Activated CD8-positive, alpha-beta T cell treated with anti-CD3 and anti-CD28 coated beads, Interleukin-2, amount 10 ng/mL, durations not matched to agents 7 days and 5 days (primary cell): Measurements from ENCODE around the gene RFT1. TPM values are rescaled to one million over a fixed set of nuclear protein-coding genes. Genes with fewer than 3 reads are reported as not detected.

Source experiments
- ATAC-seq: fragments of 150-1000 bp; cut with Tn5 transposase; one replicate; pipeline ENCODE4 v1.10.0; 2021; ENCODE audit warnings: moderate library complexity
- CTCF ChIA-PET: fragments of 350-600 bp; sonication (Branson Sonifier 250); formaldehyde crosslinking; loops from one replicate; lab custom pipeline; 2021; ENCODE audit warnings: antibody characterized with exemption; lab: Charles Lee
- POLR2A ChIA-PET: fragments of 350-600 bp; sonication (Branson Sonifier 250); formaldehyde crosslinking; loops from one replicate; lab custom pipeline; 2021; ENCODE audit warnings: antibody characterized with exemption; lab: Charles Lee
- DNase-seq: peaks from one replicate; pipeline ENCODE4 v3.0.0-alpha.2; 2020
- H3K27ac Mint-ChIP-seq: one replicate; pipeline ENCODE4 v1.8.0; 2021; ENCODE audit warnings: mild to moderate bottlenecking, mixed read lengths
- H3K27me3 Mint-ChIP-seq: one replicate; pipeline ENCODE4 v1.8.0; 2021; ENCODE audit warnings: low read depth, mixed read lengths
- H3K36me3 Mint-ChIP-seq: one replicate; pipeline ENCODE4 v1.8.0; 2021; ENCODE audit warnings: low read depth, mixed read lengths
- H3K4me1 Mint-ChIP-seq: one replicate; pipeline ENCODE4 v1.8.0; 2021; ENCODE audit warnings: low read depth, mixed read lengths
- H3K4me3 Mint-ChIP-seq: one replicate; pipeline ENCODE4 v1.8.0; 2021; ENCODE audit warnings: mild to moderate bottlenecking, mixed read lengths
- H3K9me3 Mint-ChIP-seq: one replicate; pipeline ENCODE4 v1.8.0; 2022; ENCODE audit warnings: mixed read lengths; ENCODE audit not compliant: insufficient read depth
- total RNA-seq, 2 experiments: library from RNA; stranded (reverse); gene quantifications; one replicate each; pipeline ENCODE4 v1.2.3, GENCODE V29; 2021

RFT1 gene, protein sequence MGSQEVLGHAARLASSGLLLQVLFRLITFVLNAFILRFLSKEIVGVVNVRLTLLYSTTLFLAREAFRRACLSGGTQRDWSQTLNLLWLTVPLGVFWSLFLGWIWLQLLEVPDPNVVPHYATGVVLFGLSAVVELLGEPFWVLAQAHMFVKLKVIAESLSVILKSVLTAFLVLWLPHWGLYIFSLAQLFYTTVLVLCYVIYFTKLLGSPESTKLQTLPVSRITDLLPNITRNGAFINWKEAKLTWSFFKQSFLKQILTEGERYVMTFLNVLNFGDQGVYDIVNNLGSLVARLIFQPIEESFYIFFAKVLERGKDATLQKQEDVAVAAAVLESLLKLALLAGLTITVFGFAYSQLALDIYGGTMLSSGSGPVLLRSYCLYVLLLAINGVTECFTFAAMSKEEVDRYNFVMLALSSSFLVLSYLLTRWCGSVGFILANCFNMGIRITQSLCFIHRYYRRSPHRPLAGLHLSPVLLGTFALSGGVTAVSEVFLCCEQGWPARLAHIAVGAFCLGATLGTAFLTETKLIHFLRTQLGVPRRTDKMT
- 10 to 100 TPM; 31.7 to 32.3 TPM for total RNA-seq

DNA sequence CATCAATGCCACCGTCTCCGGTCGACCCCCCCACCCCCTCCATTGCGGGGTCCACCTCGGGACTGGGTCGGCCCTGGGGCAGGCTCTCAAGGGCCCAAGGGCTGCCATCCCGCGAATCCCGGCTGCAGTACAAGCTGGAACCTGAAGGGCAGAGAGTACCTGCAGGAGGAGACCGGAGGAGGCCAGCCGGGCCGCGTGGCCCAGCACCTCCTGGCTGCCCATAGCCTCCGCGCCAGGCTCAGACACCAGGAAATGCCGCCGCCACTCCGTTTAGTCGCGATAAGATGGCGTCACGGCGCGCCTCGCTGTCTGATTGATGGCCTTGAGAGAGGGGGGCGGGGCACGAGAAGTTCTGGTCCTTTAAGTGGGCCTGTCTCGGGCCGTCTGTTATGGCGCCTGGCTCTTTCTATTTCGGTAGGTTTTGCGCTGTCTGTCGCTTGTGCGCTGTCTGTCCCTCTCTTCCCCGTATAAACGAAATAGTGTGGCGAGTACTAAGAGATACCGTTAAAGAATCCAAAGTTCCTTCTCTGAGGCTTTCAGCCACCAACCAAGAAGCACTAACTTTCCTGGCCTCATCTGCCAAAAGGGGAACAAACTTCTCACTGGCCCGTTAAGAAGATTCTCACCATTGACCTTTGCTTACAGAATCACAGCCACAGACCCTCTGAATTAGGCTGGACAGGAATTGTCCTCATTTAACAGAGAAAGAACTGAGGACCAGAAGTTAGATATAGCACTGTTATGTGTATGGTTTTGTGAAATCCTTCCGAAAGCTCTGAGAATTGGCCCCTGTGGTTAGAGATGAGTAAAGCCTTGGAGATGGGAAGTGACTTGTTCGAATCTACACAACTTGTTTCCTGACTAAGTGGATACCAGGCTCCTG, at the start of gene RFT1:
TSS of gene RFT1 (minus strand) at position 257 of the 883 bp plus-strand sequence. CDS start at position 222, 35 bp downstream.
- ChIA-PET CTCF (interaction anchor here (1.9 to 7.4 kb wide), 6 partner anchors 15 to 66 kb away, joined by 9 to 106 read pairs (median 32); no protein-coding TSS in a partner anchor), POLR2A (interaction anchor here (0.9 to 1.8 kb wide), 9 partner anchors 13 to 215 kb away, joined by 3 to 6 read pairs (median 3); no protein-coding TSS in a partner anchor)
- H3K4me3 Mint-ChIP-seq, result peak within 1 kb of the TSS; percentile 82

DNA sequence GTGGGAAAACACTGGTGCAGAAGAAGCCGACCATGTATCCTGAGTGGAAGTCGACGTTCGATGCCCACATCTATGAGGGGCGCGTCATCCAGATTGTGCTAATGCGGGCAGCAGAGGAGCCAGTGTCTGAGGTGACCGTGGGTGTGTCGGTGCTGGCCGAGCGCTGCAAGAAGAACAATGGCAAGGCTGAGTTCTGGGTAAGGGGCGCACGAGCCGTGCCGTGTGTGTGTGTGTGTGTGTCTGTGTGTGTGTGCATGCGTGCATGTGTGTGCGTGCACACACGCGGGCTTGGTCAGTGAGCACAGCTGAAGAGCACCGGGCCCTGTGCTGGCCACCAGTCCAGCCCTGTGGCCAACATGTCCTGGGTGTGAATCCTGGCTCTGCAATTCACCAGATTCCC, 49.3 kb upstream of the RFT1 start:
- POLR2A ChIA-PET, result no interaction called here
- no peaks in the 10 kb centered on the region for H3K4me1 Mint-ChIP-seq
- no peak for DNase-seq
- H3K4me3 Mint-ChIP-seq, result no peak overlapping the region
- H3K9me3 Mint-ChIP-seq, result no peaks in the 10 kb centered on the region
- CTCF ChIA-PET, result no interaction called here
- H3K27me3 Mint-ChIP-seq, result no peaks in the 10 kb centered on the region
- no peak overlapping the region for H3K27ac Mint-ChIP-seq
- H3K36me3 Mint-ChIP-seq, result peaks cover 9% of the 10 kb centered on the region
- ATAC-seq, result no peak

More for the DNA sequence above, at the start of gene RFT1:
- Mint-ChIP-seq H3K4me1 (peaks cover 26% of the 10 kb centered on the region), H3K9me3 (no peaks in the 10 kb centered on the region), H3K27me3 (no peaks in the 10 kb centered on the region), H3K36me3 (peaks cover 6% of the 10 kb centered on the region), H3K27ac (peak within 1 kb of the TSS; percentile 89)
- ATAC-seq (peak; percentile 95), DNase-seq (peak; percentile 99)

DNA sequence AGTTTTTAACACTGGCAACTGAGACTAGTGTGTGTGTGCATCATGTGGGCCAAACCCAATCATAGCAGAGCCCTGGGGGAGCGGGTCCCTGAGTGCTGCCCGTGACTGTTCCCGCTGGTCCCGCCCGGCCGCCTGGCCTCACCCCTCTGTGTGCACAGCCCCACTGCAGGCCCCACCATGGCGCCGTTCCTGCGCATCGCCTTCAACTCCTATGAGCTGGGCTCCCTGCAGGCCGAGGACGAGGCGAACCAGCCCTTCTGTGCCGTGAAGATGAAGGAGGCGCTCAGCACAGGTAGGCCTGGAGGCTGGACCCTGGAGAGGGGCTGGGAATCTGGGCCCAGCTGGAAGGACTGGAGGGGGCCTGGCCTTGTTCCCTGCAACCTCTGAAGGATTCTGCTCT, 48.0 kb upstream of the RFT1 start:
- H3K4me3 Mint-ChIP-seq, result no peak overlapping the region
- no peak overlapping the region for H3K27ac Mint-ChIP-seq
- H3K4me1 Mint-ChIP-seq, result peaks cover 2% of the 10 kb centered on the region
- ChIA-PET POLR2A (no interaction called here), CTCF (interaction anchor here (0.9 kb wide), 1 partner anchor 18 kb away, joined by 3 read pairs; no protein-coding TSS in a partner anchor)
- ATAC-seq (no peak), DNase-seq (no peak)
- H3K27me3 Mint-ChIP-seq, result no peaks in the 10 kb centered on the region
- no peaks in the 10 kb centered on the region for H3K9me3 Mint-ChIP-seq
- H3K36me3 Mint-ChIP-seq, result peaks cover 9% of the 10 kb centered on the region

DNA sequence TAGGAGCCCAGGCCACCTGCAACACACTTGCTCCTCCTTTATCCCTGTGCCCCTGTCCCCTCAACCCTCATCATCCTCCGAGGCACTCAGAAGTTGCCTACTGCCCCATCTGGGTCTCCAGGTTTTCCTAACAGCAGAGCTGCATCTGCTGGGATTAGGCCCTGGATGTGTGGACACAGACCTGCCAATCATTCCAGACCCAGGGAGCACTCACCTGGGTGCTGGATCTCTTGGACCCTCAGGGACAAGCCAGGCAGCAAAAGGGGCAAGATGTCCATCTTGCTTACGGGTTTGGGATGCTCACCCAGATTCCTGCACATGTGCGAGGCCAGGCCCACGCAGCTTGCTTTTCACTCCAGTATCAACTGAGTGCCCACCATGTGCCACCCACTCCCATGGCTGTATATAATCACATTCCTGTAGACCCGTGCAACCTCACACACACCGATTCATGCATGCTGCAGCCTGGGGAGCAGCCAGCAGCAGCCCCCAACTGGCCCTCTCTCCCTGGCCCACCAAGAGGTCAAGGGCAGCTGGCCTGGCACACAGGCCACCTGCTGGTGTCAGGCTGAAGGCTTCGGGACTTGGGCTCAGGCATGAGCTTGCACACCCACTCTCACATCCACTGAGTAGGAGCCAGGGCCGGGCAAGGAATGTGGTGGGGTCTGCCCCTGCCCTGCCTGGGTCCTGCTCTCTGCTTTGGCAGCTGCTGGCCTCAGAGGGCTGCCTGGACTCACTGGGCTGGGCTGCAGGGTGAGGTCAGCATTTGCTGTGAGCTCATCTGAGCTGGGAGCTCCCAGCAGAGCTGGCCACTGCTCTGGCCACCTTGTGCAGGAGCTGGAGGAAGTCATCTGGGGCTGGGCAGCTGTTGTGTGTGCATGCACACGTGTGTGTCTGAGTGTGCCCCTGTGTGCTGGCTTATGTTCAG, 45.6 kb upstream of the RFT1 start:
- H3K36me3 Mint-ChIP-seq, result peaks cover 9% of the 10 kb centered on the region
- H3K4me3 Mint-ChIP-seq, result no peak overlapping the region
- H3K4me1 Mint-ChIP-seq, result peaks cover 19% of the 10 kb centered on the region
- H3K27ac Mint-ChIP-seq, result no peak overlapping the region
- H3K27me3 Mint-ChIP-seq, result no peaks in the 10 kb centered on the region
- no peak for ATAC-seq
- no peaks in the 10 kb centered on the region for H3K9me3 Mint-ChIP-seq
- no peak for DNase-seq
- CTCF ChIA-PET, result interaction anchor here (0.8 kb wide), 1 partner anchor 62 kb away, joined by 3 read pairs; no protein-coding TSS in a partner anchor
- POLR2A ChIA-PET, result no interaction called here

DNA sequence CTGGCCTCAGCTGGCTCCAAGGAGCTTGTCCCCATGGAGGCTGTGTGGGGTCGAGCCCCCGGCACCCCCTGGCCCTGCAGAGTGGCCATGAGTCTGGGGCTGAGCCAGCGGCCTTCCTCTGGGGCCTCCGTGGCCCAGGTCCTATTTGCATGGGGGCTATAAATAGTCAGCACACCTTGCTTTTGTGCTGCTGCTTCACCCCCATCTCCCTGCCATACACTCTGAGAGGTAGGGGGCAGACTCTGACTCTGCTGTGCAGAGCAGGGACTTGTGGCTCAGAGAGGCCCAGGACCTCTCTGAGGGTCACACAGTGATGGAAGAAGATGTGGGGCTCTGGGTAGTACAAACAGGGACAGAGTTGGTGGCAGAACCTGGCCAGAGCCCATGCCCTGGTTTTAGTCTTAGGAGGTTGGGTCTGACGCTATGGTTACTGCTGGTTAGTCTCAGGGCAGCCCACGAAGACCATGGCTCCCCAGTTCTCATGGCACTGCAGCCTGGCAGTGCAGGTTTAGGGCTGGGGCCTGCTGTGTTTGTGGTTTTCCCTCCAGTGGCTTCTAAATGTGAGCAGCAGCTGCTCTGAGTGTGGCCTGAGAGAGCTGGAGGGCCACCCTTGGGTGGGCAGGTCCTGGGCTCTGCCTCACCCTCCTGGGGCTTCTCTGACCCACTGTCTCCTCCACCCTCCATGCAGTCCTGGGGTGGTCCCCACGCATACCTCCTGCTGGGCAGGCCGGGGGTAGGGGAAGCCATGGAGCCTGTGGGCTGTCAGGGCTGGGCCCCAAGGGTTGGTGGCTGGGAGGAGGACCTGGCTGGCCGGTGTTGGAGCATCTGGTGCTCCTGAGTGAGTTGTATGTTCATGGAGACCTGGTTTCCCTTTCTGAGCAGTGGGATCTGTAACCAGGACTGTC, 44.4 kb upstream of the RFT1 start:
- POLR2A ChIA-PET, result no interaction called here

DNA sequence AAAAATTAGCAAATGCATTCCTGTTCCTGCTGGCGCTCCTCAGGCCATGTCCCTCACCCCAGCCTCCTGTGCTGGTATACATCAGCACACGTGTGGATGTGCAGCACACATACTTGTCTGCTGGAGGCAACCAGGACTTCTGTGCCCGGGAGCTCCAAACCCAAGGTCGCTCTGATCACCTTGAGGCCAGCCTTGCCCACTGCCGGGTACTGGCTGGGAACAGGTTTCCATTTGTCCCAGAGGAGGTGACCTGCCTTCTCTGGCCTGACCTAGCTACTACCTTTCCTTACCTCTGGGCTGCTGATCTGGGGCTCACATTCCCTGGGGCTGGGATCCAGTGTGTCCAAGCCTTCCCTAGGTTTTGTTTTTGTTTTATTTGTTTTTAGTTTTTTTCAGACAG, 42.9 kb upstream of the RFT1 start:
- H3K4me1 Mint-ChIP-seq, result peaks cover 46% of the 10 kb centered on the region
- no peak for DNase-seq
- ChIA-PET CTCF (no interaction called here), POLR2A (no interaction called here)
- no peak overlapping the region for H3K4me3 Mint-ChIP-seq
- no peak for ATAC-seq
- H3K27me3 Mint-ChIP-seq, result no peaks in the 10 kb centered on the region
- no peaks in the 10 kb centered on the region for H3K9me3 Mint-ChIP-seq
- no peak overlapping the region for H3K27ac Mint-ChIP-seq
- no peaks in the 10 kb centered on the region for H3K36me3 Mint-ChIP-seq

More for the DNA sequence above, 44.4 kb upstream of the RFT1 start:
- peaks cover 32% of the 10 kb centered on the region for H3K4me1 Mint-ChIP-seq
- no peak overlapping the region for H3K27ac Mint-ChIP-seq
- no peaks in the 10 kb centered on the region for H3K27me3 Mint-ChIP-seq
- CTCF ChIA-PET, result interaction anchor here (1.1 to 1.2 kb wide), 2 partner anchors 14 to 20 kb away, joined by 3 to 5 read pairs; partner anchors contain the start of gene PRKCD
- ATAC-seq (no peak), DNase-seq (no peak)
- H3K4me3 Mint-ChIP-seq, result no peak overlapping the region
- peaks cover 8% of the 10 kb centered on the region for H3K36me3 Mint-ChIP-seq
- H3K9me3 Mint-ChIP-seq, result no peaks in the 10 kb centered on the region

DNA sequence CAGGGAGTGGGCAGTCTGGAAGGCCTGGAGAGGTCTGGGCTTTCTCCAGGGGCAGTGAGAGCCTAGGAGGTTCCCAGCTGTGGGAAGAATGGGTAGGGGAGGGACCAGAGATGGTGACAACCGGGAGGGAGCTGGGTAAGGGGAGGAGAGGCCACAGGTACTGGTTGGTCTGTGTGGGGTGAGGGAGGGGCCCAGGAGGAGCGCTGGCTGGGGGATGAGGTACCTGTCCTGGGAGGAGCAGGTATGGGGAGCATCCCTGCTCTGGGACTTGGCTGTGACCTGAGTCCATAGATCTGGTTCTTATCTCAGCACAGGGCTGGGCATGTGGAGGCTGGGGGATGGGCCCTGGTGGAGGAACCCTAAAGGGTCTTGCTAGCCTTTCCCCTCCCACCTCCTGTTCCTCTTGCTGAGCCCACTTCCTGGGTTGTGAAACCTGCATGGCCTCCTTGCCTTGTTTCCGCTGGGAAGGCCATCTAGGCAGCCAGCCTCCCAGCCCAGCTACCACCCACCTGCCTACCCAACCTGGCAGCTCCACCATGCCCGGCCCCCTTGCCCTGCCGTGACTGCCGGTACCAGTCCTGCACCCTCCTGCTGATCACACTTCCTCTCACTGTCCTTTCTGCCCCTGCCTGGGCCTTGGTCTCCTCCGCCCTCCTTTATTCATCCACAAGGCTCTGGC, 41.7 kb upstream of the RFT1 start:
- ATAC-seq, result no peak
- Mint-ChIP-seq H3K4me3 (no peak overlapping the region), H3K4me1 (peaks cover 47% of the 10 kb centered on the region), H3K27me3 (no peaks in the 10 kb centered on the region), H3K27ac (no peak overlapping the region), H3K36me3 (no peaks in the 10 kb centered on the region), H3K9me3 (no peaks in the 10 kb centered on the region)
- DNase-seq, result no peak
- POLR2A ChIA-PET, result no interaction called here
- CTCF ChIA-PET, result interaction anchor here (1.1 kb wide), 1 partner anchor 24 kb away, joined by 3 read pairs; no protein-coding TSS in a partner anchor

DNA sequence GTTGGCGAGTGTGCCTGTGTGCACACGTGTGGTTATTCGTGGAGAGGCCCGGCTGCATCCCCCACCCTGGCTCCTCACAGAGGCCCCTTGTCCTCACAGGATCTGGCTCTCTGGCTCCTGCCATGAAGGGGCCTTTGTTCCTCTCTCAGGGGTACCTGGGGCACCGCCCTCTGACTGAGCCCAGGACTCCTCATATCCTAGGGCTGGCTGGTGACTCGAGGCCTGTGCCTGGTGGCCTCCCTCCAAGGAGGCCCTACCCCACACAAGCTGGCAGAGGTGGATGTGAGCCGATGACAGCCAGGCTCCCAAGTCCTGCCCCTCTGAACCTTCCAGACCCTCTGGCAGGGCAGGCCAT, 40.8 kb upstream of the RFT1 start:
- DNase-seq, result no peak
- H3K27me3 Mint-ChIP-seq, result no peaks in the 10 kb centered on the region
- CTCF ChIA-PET, result interaction anchor here (2.3 kb wide), 1 partner anchor 56 kb away, joined by 12 read pairs; no protein-coding TSS in a partner anchor
- no peaks in the 10 kb centered on the region for H3K36me3 Mint-ChIP-seq
- POLR2A ChIA-PET, result no interaction called here
- peaks cover 54% of the 10 kb centered on the region for H3K4me1 Mint-ChIP-seq
- no peak for ATAC-seq
- H3K4me3 Mint-ChIP-seq, result no peak overlapping the region
- no peaks in the 10 kb centered on the region for H3K9me3 Mint-ChIP-seq
- H3K27ac Mint-ChIP-seq, result peak overlapping the region; percentile 49

DNA sequence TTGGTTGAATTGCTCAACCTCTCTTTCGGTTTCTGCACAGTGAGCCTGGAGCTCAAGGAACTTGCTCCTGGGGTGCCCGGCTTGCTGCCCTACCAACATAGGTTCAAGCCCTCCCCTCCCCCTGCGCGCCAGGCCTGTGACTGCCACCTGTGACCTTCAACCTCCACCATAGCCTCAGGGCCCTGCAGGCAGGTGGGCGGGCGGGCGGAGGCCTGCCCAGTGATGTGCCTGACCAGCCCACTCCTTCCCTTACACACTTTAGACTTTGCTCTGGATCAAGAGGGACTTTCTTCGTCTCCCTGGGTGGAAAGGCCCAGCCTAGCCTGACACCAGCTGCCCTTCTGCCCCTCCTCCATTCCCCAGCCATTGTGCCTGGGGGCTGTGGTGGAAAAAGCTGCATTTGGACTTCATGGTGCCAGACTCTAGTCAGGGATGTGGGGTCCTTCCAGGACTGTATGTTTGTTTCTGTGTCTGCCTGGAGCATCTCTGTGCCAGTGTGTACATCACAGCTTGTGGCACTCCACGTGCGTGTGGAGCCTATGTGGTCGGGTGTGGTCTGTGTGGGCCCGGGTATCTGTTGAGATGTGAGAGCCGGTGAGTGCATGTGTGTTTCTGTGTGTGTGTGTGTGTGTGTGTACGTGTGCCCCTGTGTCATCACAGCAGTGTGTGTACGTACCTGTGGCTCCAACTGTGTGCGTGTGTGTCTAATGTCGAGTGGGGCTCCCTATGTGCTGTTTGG, 40.3 kb upstream of the RFT1 start:
- ATAC-seq (peak; percentile 19), DNase-seq (peak; percentile 56)
- ChIA-PET POLR2A (no interaction called here), CTCF (interaction anchor here (1.5 to 2.3 kb wide), 3 partner anchors 25 to 55 kb away, joined by 5 to 12 read pairs (median 11); no protein-coding TSS in a partner anchor)
- H3K4me3 Mint-ChIP-seq, result no peak overlapping the region
- no peaks in the 10 kb centered on the region for H3K27me3 Mint-ChIP-seq
- no peaks in the 10 kb centered on the region for H3K36me3 Mint-ChIP-seq
- H3K27ac Mint-ChIP-seq, result peak overlapping the region; percentile 49
- H3K9me3 Mint-ChIP-seq, result no peaks in the 10 kb centered on the region
- H3K4me1 Mint-ChIP-seq, result peaks cover 54% of the 10 kb centered on the region
